ENCODE results near the gene SDR42E1.

SDR42E1 gene, protein sequence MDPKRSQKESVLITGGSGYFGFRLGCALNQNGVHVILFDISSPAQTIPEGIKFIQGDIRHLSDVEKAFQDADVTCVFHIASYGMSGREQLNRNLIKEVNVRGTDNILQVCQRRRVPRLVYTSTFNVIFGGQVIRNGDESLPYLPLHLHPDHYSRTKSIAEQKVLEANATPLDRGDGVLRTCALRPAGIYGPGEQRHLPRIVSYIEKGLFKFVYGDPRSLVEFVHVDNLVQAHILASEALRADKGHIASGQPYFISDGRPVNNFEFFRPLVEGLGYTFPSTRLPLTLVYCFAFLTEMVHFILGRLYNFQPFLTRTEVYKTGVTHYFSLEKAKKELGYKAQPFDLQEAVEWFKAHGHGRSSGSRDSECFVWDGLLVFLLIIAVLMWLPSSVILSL

DNA sequence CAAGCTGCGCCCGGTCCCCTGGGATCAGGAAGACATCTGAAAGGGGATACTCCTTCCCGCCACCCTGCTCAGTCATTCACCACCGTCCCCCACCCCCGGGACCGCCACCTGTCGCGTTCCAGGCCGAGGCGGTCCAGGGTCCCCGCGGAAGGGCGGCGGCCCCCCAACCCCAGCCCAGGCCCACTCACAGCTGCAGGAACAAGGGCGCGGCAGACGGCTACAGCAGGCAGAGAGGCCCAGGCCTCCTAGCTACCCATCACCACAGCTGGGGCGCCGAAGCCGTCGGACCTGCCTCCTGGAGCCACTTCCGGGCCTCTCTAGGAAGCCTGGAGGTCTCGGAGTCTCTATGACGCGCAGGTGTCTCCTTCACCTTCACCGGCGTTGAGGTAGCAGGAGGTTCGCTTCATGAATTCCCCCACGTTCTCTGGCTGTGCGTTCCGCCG, at the start of gene SDR42E1:
SDR42E1 (minus strand) TSS at position 272 of the 443 bp plus-strand sequence. CDS start 10,612 bp downstream, outside the sequence.
- peak; percentile 90 for DNase-seq

DNA sequence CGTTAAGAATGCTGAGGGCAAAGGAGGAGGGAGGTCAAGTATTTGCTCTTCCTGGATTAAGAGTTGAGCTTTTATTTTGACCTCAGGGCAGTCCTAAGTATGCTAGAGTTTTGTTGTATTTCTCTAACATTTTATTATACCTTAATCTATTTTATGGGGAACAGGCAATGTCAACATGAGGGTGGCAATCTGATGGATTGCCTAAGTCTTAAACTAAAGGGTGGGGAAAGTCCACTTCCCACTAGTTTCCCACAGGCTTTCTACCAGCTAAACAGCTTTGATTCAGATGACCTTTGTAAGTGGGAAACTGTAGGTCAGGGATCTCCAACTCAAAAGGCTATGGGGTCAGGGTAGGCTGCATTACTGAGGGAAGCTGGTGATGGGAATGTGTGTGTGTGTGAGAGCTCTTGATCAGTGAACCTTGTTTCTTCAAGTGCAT, 48.7 kb upstream of the SDR42E1 start:
- no peak for DNase-seq

DNA sequence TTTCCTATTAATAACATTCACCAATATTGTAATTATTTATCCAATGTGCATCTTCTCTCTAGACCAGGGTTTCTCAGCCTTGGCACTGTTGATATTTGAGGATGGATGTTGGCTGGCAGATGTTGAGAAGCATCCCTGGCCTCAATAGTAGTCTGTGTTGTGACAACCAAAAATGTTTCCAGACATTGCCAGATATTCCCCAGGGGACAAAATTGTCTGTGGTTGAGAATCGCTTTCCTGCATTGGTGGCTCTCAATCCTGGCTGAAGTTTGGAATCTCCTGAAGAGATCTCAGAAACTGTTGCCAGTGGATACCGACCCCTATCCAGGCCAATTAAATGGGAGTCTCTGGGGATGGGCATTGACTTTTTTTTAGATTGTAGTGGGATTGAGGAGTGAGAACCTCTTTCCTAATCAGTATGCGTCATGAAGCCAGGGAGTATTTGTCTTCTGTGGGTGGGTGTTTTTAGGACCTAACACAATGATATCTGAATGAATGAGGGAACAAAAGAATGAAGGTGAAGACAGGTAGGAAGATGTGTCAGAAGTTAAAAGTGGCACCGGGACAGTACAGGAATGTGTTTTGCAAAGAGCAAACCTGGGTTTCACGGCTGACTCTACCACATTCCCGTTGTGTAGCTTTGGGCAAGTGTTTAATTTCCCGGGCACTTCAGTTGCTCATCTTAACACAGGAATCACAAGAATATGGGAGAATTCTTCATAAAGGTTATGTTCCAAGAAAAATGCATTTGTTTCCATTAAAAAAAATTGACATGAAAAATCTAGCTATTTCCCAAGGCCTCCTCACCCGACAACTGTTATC, 48.1 kb upstream of the SDR42E1 start:
- DNase-seq: no peak

DNA sequence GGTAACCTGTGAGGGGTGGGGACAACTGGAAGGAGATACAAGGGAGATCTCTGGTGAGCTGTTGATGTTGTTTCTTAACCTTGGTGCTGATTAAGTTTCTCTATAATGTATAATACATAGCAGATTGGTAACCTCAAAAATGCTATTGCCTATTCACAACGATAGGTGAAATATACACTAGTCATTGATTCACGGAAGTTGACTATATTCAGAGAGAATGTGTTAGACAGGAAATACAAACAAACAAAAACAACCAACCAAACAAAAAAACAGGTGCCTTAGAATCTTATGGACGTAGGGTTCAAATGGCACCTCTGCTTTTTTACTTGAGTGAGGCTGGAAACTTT, 45.3 kb upstream of the SDR42E1 start:
- no peak for DNase-seq

DNA sequence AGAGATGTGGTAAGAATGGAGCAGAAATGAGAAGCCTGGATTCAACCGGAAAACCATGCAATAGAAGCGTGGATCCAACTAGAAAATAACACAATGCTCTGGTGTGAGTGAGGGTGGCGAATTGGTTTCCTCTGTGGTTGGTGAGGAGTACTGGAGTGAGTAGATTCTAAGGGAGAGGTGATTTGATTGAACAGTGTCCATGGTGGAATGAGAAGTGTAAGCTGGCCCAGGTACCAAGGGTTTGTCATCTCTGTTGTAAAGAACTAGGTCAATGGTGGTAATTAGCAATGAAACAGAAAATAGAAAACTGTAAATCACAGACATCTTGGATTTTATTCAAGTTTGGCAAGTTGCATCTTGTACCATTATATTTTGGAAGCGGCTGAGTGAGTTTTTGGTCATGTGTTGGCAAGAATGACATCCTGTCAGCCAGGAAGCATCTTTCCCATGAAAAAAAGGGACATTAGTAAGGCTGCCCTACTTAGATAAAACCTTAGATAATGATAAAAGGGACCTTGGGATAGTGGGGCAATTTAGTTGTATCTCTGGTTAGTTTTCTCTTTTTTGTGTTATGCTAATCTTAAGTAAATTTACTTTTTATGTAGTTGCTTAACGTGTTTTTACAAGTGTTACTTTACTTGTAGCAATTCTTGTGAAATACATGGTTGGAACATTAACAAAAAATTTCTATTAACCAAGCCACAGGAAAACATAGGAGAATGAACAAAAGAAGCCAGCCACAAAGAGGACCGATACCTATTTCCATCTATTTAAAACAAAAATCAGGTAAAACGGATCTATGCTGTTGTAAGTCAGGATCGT, 44.7 kb upstream of the SDR42E1 start:
- no peak for DNase-seq

DNA sequence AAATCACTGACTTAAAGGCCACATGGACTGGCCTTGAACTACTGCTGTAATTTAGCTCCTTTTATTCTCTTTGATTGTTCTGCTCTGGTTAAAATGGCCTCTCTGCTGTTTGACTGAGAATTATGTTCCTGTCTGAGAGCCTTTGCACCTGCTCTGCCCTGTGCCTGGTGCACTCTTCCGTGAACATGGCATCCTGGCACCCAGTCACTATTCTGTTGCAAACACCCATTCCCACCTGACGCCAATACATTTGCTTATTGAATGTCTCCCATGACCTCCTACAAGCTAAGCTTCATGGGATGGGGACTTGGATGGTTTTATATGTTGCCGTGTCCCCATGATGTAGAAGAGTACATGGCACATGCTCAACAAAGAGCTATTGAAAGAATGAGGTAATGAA, 43.8 kb upstream of the SDR42E1 start:
- DNase-seq: peak; percentile 21

DNA sequence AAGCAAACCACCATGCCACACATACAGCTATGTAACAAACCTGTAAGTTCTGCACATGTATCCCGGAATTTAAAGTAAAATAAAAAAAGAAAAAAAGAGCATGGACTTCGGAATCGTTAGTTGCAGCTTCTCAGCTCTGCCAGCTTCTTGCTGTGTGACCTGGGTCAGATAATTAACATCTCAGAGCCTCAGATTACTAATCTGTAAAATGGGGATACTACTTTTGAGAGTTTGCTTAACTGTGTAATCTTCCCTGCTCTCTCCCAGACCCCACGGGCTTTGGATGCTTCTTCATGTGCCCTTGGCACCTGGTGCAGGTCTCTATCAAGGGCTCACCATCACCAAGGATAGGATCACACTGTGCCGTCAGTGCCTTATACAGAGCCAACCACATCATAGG, 40.4 kb upstream of the SDR42E1 start:
- no peak for DNase-seq

DNA sequence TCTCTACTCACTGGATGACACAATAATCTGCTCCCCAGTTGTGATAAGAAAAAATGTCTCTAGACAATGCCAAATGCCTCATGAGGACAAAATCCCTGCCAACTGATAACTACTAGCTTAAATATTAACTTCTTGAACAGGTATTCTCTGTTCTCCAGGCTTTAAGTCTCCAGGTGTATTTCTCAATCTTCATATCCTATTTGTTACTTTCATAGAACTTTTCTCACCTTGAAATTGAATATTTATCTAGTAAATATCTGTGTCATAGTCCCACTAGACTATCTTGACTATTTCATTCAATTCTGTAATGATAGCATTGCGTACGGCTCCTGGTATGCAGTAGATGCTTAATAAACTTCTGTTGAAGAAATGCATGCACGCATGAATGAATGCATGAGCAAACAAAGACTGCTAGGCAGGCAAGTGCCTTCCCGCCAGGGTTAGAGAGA, 39.7 kb upstream of the SDR42E1 start:
- DNase-seq: no peak

DNA sequence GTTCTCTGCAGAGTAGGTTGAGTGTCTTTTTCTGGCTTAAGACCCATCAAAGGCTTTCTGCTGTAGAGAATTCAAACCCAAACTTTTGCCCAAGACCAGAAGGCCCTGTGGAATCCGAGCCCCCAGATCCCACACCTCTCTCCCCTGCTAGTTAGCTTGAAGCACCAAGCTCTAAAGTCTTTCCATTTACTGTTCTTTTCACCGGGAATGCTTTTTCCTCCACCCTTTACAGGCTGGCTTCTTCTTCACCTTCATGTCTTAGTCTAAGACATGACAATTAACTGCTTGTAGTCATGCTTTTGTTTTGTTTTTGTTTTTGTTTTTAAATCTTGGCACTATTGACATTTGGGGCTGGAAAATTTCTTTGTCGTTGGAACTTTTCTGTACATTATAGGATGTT, 39.2 kb upstream of the SDR42E1 start:
- no peak for DNase-seq

DNA sequence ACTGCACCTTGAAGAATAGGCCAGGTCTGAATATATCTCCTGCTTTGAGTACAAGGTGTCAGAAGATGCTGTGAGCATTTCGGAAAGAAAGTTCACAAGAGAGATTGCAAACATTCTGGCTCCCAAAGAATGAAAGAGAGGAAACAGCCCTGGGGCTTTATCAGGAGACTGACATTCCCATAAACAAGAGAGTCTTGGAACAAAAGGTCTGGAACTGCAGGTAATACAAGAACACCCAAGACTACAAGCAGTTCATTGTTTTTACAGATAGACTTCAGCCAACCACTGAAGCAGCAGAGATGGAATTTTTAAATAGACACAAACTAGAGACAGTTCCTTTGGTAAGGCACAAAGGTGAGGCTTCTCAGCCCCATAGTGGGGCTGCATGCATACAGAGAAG, 38.2 kb upstream of the SDR42E1 start:
- no peak for DNase-seq

DNA sequence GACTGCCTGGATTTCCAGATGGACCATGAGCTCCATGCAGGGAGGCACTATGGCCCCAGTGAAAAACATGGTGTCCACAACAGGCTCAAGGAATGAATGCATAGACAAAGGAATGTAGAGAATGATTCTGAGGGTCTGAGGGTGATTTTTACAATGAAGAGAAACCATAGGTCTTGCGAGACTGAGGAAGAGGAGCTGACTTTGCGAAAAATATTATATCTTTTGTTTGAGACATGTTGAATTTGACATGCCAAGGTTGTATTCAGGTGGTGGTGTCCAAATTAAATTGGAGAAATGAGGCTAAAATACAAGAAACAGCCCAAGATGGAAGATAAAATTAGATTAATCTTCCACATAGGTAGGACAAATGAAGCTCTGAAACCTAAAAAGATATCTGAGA, 36.5 kb upstream of the SDR42E1 start:
- no peak for DNase-seq

DNA sequence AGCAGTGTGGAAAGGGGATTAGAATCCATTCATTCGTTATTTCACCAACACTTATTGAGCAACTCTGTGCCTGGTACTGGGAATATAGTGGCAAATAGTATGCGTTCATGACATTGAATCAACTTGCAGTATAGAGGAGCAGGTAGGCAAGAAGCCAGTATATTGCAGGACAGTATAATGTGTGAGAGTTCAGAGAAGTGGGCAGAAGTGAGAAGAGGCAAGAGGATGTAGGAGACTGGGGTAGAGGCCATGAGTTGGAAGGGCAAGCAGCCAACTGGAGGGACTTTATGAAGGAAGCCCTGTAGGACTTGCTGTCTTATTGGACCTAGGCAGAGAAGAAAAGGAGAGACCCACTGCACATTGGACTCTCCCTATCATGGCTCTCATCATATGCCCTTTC, 36.1 kb upstream of the SDR42E1 start:
- DNase-seq: no peak

DNA sequence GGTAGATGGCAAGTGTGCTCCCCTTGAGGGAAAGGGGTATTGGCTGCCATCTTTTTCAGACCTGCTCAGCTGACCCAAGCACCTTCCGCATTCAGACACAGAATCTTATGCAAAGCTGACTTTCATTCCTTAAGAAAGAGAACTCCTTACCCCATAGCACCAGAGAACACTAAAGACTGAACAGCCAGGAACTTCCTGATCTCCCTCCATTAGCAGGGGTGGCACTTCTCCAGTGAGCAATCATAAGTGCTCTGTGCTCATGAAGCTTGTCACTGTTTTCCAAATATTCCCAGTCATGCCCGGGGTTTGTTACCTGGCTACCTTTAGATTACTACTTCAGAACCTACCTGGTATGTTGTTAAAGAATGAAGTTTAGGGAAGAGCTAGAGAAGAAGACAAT, 35.7 kb upstream of the SDR42E1 start:
- DNase-seq: no peak

DNA sequence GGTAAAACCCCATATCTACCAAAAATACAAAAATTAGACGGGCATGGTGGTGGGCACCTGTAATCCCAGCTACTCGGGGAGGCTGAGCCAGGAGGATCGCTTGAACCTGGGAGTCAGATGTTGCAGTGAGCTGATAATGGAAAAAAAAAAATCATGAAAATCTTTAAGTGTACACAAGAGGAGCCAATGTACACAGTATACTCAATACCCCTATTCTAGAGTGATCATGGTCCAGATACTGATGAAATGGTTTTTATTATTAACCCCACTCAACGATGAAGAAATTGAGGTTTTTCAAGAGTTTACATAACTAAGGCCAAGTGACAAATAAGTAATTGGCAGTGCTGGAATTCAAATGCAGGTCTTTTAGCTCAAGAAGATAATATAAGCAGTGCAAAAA, 35.3 kb upstream of the SDR42E1 start:
- no peak for DNase-seq

DNA sequence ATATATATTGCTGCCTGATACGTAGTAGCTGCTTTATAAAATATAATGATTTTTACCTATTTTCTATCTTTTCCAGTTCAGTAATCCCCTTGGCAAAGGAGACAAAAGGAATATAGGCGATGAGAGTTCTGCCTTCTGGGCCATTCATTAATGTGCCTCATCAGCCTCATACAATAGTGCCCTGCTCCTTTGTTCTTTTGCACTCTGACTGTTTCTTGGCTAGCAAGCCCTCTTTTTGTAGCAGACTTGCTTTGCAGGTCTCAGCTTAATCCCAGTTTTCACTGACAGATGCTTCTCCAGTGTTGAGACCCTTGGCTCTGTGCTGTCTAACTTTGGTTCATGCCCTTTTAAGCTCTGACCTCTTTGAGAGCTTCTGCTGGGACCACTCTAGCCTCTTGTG, 34.2 kb upstream of the SDR42E1 start:
- no peak for DNase-seq

DNA sequence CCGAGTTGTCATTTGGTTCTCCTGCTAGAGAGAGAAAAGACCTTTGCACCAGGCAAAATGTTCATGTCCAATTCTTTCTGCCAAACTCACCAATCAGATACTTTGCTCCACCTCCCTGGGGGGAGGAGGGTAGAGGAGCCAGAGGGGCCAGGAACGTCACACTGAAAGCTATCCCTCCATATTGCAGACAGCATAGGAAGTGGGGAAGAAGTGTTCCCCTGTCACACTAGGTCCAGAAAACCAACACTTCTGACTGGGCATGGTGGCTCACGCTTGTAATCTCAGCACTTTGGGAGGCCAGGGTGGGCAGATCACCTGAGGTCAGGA, 33.3 kb upstream of the SDR42E1 start:
- peak; percentile 36 for DNase-seq

DNA sequence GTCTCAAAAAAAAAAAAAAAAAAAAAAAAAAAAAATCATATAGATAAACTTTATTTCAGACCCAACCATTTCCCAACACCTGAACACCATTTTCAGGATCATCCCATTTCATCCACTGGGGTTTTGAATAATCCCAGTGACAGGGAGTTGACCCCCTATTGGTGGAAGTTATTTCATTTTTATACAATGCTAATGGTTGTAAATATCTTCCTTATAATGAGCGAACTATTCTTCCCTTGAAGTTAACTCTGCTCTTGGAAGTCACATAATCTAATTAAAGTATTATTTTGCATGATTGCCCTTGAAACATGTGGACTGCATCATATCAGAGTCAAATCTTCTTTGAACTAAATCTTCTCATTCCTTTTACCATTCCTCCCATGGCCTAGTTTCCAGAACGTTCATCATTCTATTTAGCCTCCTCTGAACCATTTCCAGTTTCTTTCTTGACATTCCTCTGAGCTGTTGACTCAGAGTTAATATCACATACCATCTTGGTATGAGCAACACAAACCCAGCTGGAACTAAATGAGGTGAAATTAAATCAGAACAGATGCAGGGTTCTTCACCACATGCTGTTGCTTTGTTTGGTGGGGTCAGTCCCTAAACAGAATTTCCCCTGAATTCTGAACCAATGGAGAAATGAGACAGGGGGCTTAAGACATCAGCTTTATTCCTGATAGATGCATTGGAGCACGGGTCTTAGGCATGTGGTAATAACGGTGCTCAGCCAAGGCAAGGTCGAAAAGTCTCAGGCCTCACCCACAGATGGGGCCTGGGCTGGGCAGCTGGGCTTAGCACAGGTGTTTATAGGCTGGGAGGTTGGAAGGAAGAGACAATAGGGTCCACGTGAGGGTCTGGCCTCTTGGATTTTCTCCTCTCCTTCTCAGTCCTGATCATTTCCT, 32.7 kb upstream of the SDR42E1 start:
- DNase-seq: peak; percentile 62

DNA sequence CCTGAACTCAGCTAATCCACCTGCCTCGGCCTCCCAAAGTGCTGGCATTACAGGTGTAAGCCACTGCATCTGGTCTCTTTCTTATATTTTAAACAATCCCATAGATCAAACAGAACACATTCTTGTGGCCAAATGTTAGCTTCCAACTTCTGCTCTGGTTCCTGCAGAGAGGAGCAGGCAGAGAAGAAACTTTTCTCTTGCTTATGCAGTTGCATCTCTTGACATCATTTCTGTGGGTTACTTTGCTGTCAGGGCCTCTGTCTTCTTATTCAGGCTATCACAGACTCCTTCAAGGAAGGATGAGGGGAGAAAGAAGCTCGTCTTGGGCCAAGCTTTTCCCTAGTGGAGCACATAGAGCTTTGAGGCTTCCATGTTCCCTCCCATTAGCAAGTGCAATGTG, 31.6 kb upstream of the SDR42E1 start:
- DNase-seq: no peak

DNA sequence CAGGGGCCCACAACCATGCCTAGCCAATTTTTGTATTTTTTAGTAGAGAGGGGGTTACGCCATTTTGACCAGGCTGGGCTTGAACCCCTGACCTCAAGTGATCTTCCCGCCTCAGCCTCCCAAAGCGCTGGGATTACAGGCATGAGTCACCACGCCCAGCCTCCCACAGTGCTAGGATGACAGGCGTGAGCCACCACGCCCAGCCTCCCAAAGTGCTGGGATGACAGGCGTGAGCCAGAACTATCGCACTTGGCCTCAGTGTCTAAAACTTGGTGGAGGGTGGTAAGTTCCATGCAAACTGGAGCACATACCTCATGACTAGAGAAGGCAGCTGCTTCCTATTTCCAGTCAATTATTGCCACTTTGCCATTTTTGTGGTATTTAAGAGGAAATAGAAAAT, 30.9 kb upstream of the SDR42E1 start:
- DNase-seq: no peak

DNA sequence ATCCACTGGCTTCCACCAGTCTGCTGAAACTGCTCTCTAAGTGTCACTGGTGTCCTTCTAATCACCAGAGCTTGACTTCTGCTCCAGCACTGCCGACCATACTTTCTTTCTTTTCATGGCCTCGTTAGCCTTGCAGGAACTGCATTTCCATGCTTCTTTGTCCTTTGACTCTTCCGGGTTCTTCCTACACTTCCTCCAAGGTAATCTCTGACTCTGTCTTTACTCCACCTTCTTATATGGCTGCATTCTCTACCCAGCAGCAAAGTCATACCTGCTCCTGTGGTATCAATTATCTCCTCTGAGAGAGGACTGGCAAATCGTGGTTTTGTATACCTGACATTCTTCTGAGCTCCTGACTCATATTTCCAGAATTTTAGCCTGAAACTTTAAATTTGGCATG, 30.3 kb upstream of the SDR42E1 start:
- no peak for DNase-seq

DNA sequence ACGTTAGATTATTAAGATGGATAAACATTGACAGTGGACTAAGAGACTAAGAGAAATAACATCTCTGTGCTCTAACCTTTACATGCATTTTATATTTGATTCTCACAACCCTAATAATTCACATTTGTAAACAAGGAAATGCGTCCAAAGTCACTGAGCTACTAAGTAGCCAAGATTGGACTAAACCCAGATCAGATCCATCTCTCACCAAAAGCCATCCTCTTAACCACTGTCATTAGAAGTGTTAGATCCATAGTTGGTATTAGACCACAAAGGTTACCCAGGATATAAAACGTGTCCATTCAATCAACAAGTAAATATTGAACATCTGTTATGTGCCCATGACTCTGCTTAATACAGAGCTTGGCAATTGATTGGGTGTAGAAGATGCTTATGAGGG, 29.0 kb upstream of the SDR42E1 start:
- DNase-seq: peak; percentile 44

DNA sequence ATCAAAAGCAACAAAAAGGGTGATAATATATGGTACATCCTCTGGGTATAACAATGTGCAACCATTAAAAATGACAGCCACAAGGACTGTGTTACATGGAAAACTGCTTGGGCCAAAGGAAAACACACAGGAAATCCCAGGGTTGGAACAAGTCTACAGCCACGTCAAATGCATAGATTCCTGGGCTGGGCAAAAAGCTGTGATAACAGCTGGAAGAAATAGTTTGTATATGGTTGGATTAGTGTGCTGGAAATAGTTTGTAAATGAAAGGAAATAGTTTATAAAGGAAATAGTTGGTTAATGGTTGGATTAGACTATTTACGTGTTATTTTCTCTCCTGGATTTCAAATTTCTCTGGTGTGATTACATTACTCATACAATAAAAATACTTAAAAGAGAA, 26.4 kb upstream of the SDR42E1 start:
- peak; percentile 2 for DNase-seq
